ENCODE measurements around the gene BICD2.

Gene BICD2

GRCh38 chr9:92748233-92748497 is 16.5 kb downstream of the BICD2 start:
- Histone ChIP-seq H2BK12ac (ENCODE audit: low read length) (no peak overlapping the region), H2BK120ac (ENCODE audit: low read depth, low read length) (no peak overlapping the region), H3K23ac (ENCODE audit: low read depth, low read length, poor library complexity) (no peak overlapping the region), H3K9me3 (replicated peaks in 1 of 2; ENCODE audit: control insufficient read depth in 2 of 2, insufficient read depth in 1 of 2, low read depth in 1 of 2, low read length in 2 of 2) (peaks cover 0 to 5% of the 10 kb centered on the region in 2 donors), H2AFZ (ENCODE audit: low read length) (no peak overlapping the region), H3K14ac (ENCODE audit: low read length) (no peak overlapping the region), H2BK15ac (ENCODE audit: low read length) (no peak overlapping the region), H3K18ac (ENCODE audit: low read length) (no peak overlapping the region), H3K4me2 (ENCODE audit: insufficient read depth, low read length, poor library complexity, severe bottlenecking) (no peak overlapping the region), H3K4ac (ENCODE audit: low read length) (no peak overlapping the region), H2AK5ac (ENCODE audit: low read depth, low read length) (no peak overlapping the region), H3K27ac (replicated peaks; ENCODE audit: low read length) (no peak overlapping the region), H3K36me3 (replicated peaks in 1 of 2; ENCODE audit: control insufficient read depth in 2 of 2, insufficient read depth in 2 of 2, low read length in 2 of 2) (no peaks in the 10 kb centered on the region), H3K9ac (ENCODE audit: low read depth, low read length, poor library complexity) (no peak overlapping the region), H4K8ac (ENCODE audit: low read depth, low read length) (no peak overlapping the region), H3K4me3 (ENCODE audit: low read length in 2 of 2) (no peak overlapping the region), H2BK5ac (ENCODE audit: low read length) (no peak overlapping the region), H4K91ac (ENCODE audit: low read depth, low read length, poor library complexity) (no peak overlapping the region), H3K27me3 (ENCODE audit: control insufficient read depth in 3 of 3, insufficient read depth in 3 of 3, low read depth in 1 of 3, low read length in 3 of 3) (no peaks in the 10 kb centered on the region), H3K4me1 (ENCODE audit: control insufficient read depth in 2 of 2, insufficient read depth in 1 of 2, low read depth in 1 of 2, low read length in 2 of 2) (peaks cover 13 to 18% of the 10 kb centered on the region in 2 donors), H3K79me1 (ENCODE audit: low read depth, low read length) (peaks cover 25% of the 10 kb centered on the region)
- WGBS, 2 donors (ENCODE audit: extremely low coverage in 2 of 2, insufficient read length in 2 of 2, insufficient replicate concordance in 1 of 2): no CpG with 5 or more reads among the region's 3 CpGs
- DNase-seq (ENCODE audit: low spot score): no peak

DNA sequence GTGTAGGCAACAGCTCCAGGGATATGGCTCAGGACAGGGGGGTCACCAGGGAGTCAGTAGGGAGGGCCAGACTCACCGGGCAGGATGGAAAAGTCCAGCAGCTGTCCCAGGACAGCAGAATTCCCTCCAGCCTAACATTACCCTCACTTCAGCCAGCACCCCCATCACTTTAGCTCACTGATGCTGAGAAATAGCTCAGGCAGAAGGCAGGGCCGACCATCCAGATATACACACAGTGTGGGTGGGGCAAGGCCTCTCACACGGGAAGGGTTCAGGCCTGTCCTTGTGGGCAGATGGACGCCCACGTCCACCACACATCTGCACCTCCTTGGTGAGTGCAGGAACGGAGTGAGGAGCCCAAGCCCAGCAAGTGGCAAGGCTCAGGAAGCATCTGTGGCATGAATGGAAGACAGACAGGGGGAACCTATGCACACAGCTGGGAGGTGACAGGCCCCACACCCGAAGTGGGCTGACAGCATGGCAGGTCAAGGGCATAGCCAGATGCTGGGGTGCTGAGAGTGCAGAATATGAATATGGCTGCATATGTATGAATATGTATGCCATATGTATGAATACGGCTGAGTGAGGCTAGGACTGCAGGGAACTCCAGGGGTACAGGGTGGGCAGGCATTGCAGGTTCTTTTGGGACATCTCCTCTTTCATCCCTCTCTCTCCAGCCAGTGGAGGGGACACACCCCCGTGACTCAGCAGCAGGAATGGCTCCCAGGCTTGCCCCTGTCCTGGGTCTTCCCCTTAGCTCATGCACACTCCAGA is 17.0 kb downstream of the BICD2 start:
- no peak overlapping the region for H2BK120ac ChIP-seq (ENCODE audit: low read depth, low read length)
- H3K79me1 ChIP-seq (ENCODE audit: low read depth, low read length): peaks cover 25% of the 10 kb centered on the region
- no peaks in the 10 kb centered on the region for H3K36me3 ChIP-seq (replicated peaks in 1 of 2; ENCODE audit: control insufficient read depth in 2 of 2, insufficient read depth in 2 of 2, low read length in 2 of 2)
- peak overlapping the region; percentile 17 for H2AK5ac ChIP-seq (ENCODE audit: low read depth, low read length)
- peaks cover 13 to 18% of the 10 kb centered on the region in 2 donors for H3K4me1 ChIP-seq (ENCODE audit: control insufficient read depth in 2 of 2, insufficient read depth in 1 of 2, low read depth in 1 of 2, low read length in 2 of 2)
- no peak overlapping the region for H3K23ac ChIP-seq (ENCODE audit: low read depth, low read length, poor library complexity)
- peak overlapping the region; percentile 27 for H3K18ac ChIP-seq (ENCODE audit: low read length)
- H2BK5ac ChIP-seq (ENCODE audit: low read length): no peak overlapping the region
- peak overlapping the region; percentile 47 for H3K14ac ChIP-seq (ENCODE audit: low read length)
- peak overlapping the region; percentile 36 for H2BK12ac ChIP-seq (ENCODE audit: low read length)
- H3K4me3 ChIP-seq (ENCODE audit: low read length in 2 of 2): no peak overlapping the region
- H3K27ac ChIP-seq (replicated peaks; ENCODE audit: low read length): no peak overlapping the region
- H3K4me2 ChIP-seq (ENCODE audit: insufficient read depth, low read length, poor library complexity, severe bottlenecking): no peak overlapping the region
- no peak for DNase-seq (ENCODE audit: low spot score)
- no peaks in the 10 kb centered on the region for H3K27me3 ChIP-seq (ENCODE audit: control insufficient read depth in 3 of 3, insufficient read depth in 3 of 3, low read depth in 1 of 3, low read length in 3 of 3)
- H4K91ac ChIP-seq (ENCODE audit: low read depth, low read length, poor library complexity): no peak overlapping the region
- WGBS, 2 donors (ENCODE audit: extremely low coverage in 2 of 2, insufficient read length in 2 of 2, insufficient replicate concordance in 1 of 2): no CpG with 5 or more reads among the region's 9 CpGs
- H3K9ac ChIP-seq (ENCODE audit: low read depth, low read length, poor library complexity): no peak overlapping the region
- H4K8ac ChIP-seq (ENCODE audit: low read depth, low read length): no peak overlapping the region
- H2BK15ac ChIP-seq (ENCODE audit: low read length): no peak overlapping the region
- H3K9me3 ChIP-seq (replicated peaks in 1 of 2; ENCODE audit: control insufficient read depth in 2 of 2, insufficient read depth in 1 of 2, low read depth in 1 of 2, low read length in 2 of 2): peaks cover 0 to 5% of the 10 kb centered on the region in 2 donors
- no peak overlapping the region for H2AFZ ChIP-seq (ENCODE audit: low read length)
- H3K4ac ChIP-seq (ENCODE audit: low read length): no peak overlapping the region

- Histone ChIP-seq H2AFZ (ENCODE audit: low read length) (no peak overlapping the region), H3K4me2 (ENCODE audit: insufficient read depth, low read length, poor library complexity, severe bottlenecking) (no peak overlapping the region), H3K4ac (ENCODE audit: low read length) (no peak overlapping the region), H3K79me1 (ENCODE audit: low read depth, low read length) (peaks cover 25% of the 10 kb centered on the region), H2BK120ac (ENCODE audit: low read depth, low read length) (no peak overlapping the region), H4K91ac (ENCODE audit: low read depth, low read length, poor library complexity) (no peak overlapping the region), H3K18ac (ENCODE audit: low read length) (no peak overlapping the region), H2BK5ac (ENCODE audit: low read length) (no peak overlapping the region), H3K14ac (ENCODE audit: low read length) (peak overlapping the region; percentile 0), H3K27me3 (ENCODE audit: control insufficient read depth in 3 of 3, insufficient read depth in 3 of 3, low read depth in 1 of 3, low read length in 3 of 3) (no peaks in the 10 kb centered on the region), H3K9ac (ENCODE audit: low read depth, low read length, poor library complexity) (no peak overlapping the region), H3K4me3 (ENCODE audit: low read length in 2 of 2) (no peak overlapping the region), H4K8ac (ENCODE audit: low read depth, low read length) (no peak overlapping the region), H3K23ac (ENCODE audit: low read depth, low read length, poor library complexity) (no peak overlapping the region), H3K4me1 (ENCODE audit: control insufficient read depth in 2 of 2, insufficient read depth in 1 of 2, low read depth in 1 of 2, low read length in 2 of 2) (peaks cover 13 to 18% of the 10 kb centered on the region in 2 donors), H3K27ac (replicated peaks; ENCODE audit: low read length) (no peak overlapping the region), H2BK15ac (ENCODE audit: low read length) (no peak overlapping the region), H3K9me3 (replicated peaks in 1 of 2; ENCODE audit: control insufficient read depth in 2 of 2, insufficient read depth in 1 of 2, low read depth in 1 of 2, low read length in 2 of 2) (no peaks in the 10 kb centered on the region), H3K36me3 (replicated peaks in 1 of 2; ENCODE audit: control insufficient read depth in 2 of 2, insufficient read depth in 2 of 2, low read length in 2 of 2) (no peaks in the 10 kb centered on the region), H2BK12ac (ENCODE audit: low read length) (no peak overlapping the region), H2AK5ac (ENCODE audit: low read depth, low read length) (peak overlapping the region; percentile 17)
- no peak for DNase-seq (ENCODE audit: low spot score)
- no CpG with 5 or more reads among the region's 14 CpGs for WGBS, 2 donors (ENCODE audit: extremely low coverage in 2 of 2, insufficient read length in 2 of 2, insufficient replicate concordance in 1 of 2)
Measured at GRCh38 chr9:92746567-92747458, 17.8 kb downstream of the BICD2 start.

DNA sequence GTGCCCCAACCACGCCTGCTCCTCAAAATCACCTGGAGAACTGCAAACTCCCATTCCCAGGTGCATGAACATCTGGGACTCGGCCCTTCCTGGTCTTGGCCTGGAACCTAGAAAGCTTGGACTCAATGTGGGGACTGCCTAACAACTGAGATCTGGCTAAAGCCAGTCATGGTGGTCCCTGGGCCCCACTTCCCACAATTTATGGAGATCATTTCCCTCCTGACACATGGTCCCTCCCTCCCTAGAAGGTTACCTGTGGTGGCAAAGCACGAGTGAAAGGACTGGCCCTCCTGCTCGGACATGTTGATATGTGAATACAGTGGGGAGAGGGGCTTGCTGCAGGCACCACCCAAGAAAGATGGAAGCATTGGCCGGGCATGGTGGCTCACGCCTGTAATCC is 18.8 kb downstream of the BICD2 start:
- Histone ChIP-seq H2BK15ac (ENCODE audit: low read length) (no peak overlapping the region), H3K14ac (ENCODE audit: low read length) (no peak overlapping the region), H3K4me1 (ENCODE audit: control insufficient read depth in 2 of 2, insufficient read depth in 1 of 2, low read depth in 1 of 2, low read length in 2 of 2) (peaks cover 13 to 18% of the 10 kb centered on the region in 2 donors), H3K9me3 (replicated peaks in 1 of 2; ENCODE audit: control insufficient read depth in 2 of 2, insufficient read depth in 1 of 2, low read depth in 1 of 2, low read length in 2 of 2) (no peaks in the 10 kb centered on the region), H2AK5ac (ENCODE audit: low read depth, low read length) (no peak overlapping the region), H3K27me3 (ENCODE audit: control insufficient read depth in 3 of 3, insufficient read depth in 3 of 3, low read depth in 1 of 3, low read length in 3 of 3) (no peaks in the 10 kb centered on the region), H2BK12ac (ENCODE audit: low read length) (no peak overlapping the region), H2BK120ac (ENCODE audit: low read depth, low read length) (no peak overlapping the region), H3K18ac (ENCODE audit: low read length) (no peak overlapping the region), H2BK5ac (ENCODE audit: low read length) (no peak overlapping the region), H3K4me2 (ENCODE audit: insufficient read depth, low read length, poor library complexity, severe bottlenecking) (no peak overlapping the region), H3K27ac (replicated peaks; ENCODE audit: low read length) (no peak overlapping the region), H3K79me1 (ENCODE audit: low read depth, low read length) (peaks cover 25% of the 10 kb centered on the region), H2AFZ (ENCODE audit: low read length) (no peak overlapping the region), H3K4me3 (ENCODE audit: low read length in 2 of 2) (no peak overlapping the region), H4K91ac (ENCODE audit: low read depth, low read length, poor library complexity) (no peak overlapping the region), H3K23ac (ENCODE audit: low read depth, low read length, poor library complexity) (no peak overlapping the region), H3K36me3 (replicated peaks in 1 of 2; ENCODE audit: control insufficient read depth in 2 of 2, insufficient read depth in 2 of 2, low read length in 2 of 2) (no peaks in the 10 kb centered on the region), H3K9ac (ENCODE audit: low read depth, low read length, poor library complexity) (no peak overlapping the region), H4K8ac (ENCODE audit: low read depth, low read length) (no peak overlapping the region), H3K4ac (ENCODE audit: low read length) (no peak overlapping the region)
- no peak for DNase-seq (ENCODE audit: low spot score)
- no CpG with 5 or more reads among the region's 6 CpGs for WGBS, 2 donors (ENCODE audit: extremely low coverage in 2 of 2, insufficient read length in 2 of 2, insufficient replicate concordance in 1 of 2)

All from neuronal stem cell (in vitro differentiated cells).